Astrocyte (in vitro differentiated cells and primary cell): ENCODE results near the gene PRPF40B.

Source experiments
- CTCF ChIP-seq: IDR thresholded peaks from 2 replicates; pipeline ENCODE4 v1.5.1; 2011; ENCODE audit warnings: low read depth, mild to moderate bottlenecking, inconsistent platforms, low read length, moderate library complexity; ENCODE audit not compliant: insufficient read depth
- EZH2 ChIP-seq: IDR thresholded peaks from 2 replicates; pipeline ENCODE4 v1.6.1; 2012; ENCODE audit warnings: mild to moderate bottlenecking, low read length, inconsistent platforms; ENCODE audit not compliant: insufficient read depth

DNA sequence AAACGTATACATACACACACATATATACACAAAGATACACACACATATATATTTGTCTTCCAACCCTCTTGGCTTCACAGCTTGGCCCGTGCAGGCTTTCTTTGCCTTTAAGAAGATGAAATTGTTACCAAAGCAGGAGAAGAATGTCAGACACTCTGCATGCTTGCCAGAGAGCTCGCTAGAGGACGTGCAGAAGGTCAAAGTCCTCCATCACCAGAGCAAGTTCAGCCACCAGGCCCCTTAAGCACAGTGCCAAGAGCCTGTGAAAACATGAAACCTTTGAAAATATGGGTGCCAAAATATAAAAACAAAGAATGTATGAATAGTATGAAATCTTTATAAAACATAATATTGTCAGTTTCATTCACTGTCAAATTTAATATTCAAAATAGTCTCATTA is 40.5 kb upstream of the PRPF40B start:
- TF ChIP-seq CTCF (no peak), EZH2 (no peak)
